Hematopoietic multipotent progenitor cell treated with erythropoietin and hydrocortisone succinate and interleukin-3 and kit ligand, for 6 days (in vitro differentiated cells): Measurements from ENCODE around the gene NFASC.
A peak's percentile ranks its signal among the peaks of the same experiment; 100 is the strongest.

Experiments used
- DNase-seq: peaks from one replicate; pipeline ENCODE4 v3.0.0-alpha.2; 2015

The NFASC gene

DNA sequence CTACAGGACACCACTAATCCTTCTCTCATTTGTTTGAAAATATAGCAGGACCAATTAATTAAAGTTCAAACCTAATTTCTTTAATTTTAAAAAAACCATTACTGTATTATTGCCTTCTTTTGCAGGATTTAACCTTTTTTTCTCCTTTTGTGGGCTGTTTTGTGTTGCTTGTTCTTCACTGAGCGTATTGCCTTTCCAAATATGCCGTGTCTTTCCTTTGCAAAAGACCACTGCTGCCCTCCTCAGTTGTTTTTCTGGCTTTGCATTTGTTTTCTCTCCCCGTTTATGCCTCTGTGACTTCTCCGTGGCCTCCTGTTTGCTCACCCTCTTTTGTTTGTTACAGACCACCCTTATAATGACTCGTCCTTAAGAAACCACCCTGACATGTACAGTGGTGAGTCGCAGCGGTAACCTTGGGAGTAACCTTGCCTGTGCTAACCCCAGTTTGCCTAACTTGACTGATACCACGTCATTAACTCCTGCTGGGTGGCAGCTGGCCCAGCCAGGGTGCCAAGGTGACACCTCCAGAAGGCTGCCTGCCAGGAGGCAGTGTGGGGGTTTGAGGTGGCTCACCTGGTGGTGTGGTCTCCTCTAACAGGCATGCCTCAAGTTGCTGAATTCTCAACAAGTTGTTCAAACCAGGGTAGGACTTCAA, 91.2 kb downstream of the NFASC start:
- DNase-seq: no peak

DNA sequence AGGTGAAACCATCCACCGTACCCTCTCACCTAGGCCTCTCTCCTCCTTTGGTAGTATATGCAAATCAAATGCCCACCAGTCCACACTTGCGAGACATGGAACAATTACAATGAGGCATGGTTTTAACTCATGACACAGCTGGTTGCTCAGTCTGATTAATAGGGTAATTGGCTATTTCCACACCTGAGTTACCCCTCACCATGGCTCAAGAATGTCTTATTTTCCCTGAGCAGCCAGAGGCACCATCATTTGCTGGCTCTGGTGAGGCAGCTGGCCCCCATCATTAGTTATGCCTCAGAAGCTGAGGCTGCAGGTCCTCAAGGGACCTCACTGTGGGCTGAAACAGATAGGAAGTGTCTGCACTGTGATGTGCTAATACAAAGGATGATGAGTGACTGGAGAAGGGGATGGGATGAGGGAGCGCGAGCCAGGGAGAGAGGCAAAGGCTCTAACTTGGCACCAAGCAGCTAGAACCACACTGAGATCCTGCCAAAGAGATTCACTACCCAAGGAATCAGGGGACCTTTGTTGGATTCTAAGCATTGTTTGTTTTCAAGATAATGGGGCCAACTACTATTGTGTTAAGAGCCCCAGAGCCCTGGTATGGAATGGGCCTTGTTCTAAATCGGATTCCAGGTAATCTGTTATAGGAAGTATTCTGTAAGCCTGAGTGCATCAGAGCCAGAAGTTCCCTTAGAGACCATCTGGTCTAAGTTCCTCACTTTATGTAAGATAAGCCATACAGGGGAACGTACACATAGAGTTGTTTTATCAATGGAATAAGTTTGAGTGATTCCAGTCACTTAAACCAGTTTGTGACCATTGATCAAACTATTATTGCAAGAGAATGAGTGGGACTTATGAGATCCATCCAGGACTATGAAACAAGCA, 92.3 kb downstream of the NFASC start:
- no peak for DNase-seq

DNA sequence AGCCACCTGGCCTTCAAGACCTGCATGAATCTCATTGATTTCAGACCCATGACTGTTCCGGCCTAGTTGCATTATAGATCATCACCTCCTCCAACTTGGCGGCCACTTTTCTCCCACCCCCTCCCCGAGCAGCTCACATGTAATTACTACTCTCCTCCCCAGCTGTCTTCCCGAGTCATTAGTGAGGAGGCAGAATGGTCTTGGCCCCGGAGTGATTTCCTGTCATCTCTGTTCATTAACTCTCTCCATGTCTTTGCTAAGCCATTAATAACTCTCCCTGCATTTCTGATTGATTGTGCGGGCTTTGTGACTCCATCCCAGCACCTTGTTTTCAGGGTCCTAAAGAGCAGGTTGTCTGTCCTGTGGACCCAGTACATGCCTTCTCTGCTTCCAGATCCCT, 96.8 kb downstream of the NFASC start:
- DNase-seq: no peak

DNA sequence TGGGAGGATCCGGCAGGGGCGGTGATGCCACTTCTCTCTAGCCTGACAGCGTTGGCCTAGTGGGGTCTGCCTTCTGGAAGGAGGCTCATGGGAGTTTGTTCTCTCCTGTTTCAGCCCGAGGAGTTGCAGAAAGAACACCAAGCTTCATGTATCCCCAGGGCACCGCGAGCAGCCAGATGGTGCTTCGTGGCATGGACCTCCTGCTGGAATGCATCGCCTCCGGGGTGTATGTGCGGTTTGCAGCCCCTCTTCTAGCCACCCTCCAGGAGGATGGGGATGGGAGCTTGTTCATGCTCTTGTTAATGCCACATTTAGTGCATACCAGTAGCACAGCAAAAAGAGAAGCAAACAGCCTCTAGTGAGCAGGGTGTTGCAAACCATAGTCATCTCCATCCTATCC, 97.5 kb downstream of the NFASC start:
- no peak for DNase-seq

DNA sequence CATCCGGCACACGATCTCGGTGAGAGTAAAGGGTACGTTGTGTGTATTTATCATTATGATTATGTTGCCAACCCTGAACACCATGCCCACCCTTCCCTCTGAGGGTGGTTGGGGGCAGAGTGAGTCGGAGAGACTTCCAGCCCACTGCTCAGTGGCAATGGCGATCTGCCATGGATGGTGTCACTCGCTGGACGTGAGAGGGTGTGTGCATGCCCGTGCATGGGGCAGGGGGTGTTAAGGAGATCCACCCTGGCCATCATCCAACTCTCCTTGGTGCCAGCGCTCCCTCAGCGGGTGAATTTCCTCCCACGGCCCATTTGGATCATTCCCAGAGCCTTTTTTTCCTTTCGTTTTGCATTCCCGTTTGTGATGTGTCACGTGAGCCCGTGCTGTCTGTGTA, 98.3 kb downstream of the NFASC start:
- DNase-seq: no peak

DNA sequence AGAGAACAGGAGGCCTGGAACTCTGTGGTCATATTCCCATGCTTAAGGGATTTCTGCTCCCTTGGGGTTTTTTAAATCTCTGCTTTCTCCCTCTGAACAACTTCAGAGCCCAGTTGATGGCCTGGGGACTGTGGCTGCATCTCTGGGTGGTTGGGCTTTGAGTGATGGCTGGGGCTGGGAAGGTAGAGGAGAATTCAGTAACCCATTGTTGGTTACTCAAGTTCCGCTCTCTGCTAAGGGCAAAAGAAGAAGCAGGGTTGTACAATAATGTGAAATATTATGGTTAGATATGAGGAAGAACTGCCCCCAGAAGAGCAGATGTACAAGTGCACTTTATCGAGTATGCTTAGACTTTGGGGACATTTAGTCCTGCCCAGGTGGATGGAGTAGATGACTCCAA, 100.3 kb downstream of the NFASC start:
- no peak for DNase-seq

DNA sequence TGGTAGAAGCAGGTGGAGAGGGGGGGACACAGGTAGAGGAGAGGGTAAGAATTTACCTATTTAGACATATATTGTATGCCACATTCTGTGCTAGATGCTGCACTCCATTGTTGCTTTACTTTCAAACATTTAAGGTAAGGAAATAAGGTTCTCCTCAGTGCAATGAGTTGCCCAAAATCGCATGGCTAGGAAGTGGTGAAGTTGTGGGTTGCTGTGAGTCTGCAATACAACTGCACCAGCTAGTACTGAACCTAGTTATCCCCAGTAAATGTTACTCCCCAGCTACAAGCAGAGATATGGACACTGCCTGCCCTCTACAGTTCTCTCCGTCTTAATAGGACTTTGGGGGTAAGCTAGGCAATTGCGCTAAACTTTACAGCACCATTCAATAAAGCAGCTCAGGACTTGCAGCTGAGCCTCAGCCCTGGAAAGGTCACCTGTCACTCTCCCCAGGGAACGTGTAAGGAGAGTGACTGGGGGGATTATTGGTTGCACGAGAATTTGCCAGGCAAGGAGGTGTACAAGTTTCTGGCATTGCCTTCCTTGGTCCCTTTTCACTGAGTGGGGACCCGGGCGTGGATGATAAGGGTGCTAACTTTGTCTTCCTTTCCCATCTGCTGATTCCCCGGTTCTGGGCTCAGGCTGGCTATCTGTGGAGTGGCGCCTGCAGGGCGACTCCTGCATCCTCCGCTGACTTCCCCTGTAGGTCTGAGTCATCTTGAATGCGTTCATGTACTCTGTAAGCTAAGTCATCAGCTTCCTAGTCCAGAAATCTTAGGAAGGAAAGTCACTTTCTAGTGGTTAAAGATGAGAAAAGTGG, 101.1 kb downstream of the NFASC start:
- peak; percentile 73 for DNase-seq

DNA sequence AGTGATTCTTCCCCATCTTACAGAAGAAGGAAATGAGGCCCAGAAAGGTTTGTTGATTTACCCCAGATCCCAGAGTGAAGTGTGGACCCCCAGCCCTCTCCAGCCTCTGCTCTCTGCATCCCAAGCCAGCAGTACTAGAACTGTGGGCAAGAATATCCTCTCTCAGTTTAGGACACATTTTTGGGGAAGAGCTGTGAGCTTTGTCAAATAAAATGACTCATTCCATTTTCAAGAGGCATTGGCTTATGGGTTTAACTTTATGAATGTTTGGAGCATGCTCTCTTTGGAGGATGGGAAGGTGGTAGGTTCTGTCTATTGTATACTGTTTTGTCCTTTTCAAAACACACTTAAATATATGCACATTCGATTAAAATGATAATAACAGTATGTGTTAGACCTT, 101.8 kb downstream of the NFASC start:
- DNase-seq: no peak

DNA sequence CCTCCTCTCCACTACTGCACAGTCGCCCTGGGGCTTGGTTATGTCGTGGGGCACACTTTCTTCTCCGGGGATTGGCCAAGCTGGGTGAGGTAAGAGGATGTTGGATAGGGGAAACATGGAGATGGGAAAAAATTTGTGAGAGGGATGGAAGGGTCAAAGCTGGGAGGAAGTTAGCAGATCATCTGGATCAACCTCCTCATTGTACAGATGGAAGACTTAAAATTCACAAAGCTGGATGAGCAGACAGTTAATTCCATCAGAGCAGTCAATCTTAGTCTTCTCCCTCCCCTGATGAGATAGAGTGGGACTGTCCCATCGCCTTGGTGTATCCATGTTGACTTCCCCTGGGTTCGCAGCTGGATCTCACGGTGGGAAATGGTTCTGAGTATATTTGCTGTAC, 102.8 kb downstream of the NFASC start:
- no peak for DNase-seq

DNA sequence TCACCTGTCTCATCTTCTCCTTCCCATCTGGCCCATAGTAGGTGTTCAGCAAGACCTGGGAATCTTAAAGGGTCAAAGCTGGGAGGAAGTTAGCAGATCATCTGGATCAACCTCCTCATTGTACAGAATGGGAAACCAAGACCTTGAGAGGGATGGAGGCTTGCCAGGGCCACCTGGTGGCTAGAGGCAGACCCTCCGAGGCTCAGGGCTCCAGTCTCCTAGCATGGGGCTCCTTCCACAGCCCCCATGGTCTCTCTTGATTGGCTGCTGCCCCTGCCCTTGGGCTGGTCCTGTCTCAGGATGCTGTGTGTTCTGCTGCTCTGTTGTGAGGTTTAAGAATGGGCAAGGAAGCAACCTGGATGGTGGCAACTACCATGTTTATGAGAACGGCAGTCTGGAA, 103.7 kb downstream of the NFASC start:
- DNase-seq: no peak

DNA sequence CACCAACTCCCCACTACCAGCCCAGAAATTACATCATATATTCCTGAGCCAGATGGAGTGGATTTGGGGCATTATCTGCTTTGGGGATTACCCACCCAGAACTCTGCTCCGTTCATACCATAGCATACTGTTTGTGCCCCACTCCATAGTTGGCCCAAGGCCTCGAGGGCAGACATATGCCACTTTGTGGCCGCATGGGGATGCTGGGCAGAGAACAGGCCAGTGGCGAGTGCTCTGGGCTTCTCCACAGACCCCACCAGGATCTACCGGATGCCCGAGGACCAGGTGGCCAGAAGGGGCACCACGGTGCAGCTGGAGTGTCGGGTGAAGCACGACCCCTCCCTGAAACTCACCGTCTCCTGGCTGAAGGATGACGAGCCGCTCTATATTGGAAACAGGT, 104.4 kb downstream of the NFASC start:
- no peak for DNase-seq

DNA sequence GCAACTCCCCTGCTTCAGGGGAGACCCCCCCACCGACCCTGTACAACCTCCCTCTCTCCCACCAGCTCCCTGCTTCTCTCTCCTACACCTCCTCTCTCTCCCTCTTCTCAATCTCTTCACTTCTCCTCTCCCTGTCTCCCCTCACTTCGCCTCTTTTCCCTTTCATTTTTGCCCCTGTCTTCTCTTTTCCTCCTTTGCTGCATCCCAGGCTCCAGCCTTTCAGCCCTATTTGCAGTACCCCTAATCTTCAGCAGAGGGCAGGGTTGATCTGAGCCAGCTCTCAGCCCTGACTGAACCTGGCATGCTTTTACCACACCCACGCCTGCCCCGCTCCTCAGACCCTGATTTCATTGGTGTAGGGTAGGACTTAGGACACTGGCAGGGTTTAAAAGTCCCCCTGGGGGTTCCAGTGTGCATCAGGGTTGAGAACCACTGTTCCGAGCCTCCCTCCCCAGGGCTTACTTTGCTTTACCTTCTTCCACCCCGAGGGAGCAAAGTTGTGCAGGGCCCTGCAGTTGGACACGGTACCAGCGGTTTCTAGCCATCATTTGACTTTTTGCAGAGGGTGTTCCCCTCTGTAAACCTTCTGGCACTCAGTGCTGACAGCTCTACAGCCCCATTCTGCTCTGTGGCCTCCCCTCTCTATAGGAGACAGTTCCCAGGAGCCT, 105.0 kb downstream of the NFASC start:
- peak; percentile 84 for DNase-seq

DNA sequence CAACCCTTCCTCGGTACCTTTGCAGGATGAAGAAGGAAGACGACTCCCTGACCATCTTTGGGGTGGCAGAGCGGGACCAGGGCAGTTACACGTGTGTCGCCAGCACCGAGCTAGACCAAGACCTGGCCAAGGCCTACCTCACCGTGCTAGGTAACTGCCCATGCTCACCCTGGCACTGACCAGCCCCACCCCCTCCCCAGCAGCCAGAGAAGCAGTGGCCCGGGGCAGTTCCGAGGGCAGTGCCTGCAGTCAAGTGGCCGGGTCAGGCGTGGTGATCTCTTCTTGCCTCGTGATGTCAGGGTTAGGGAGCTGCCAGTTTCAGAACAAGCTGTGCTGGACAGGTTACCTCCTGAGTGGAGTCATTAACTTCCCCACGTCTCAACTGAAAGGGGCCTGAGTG, 106.0 kb downstream of the NFASC start:
- DNase-seq: no peak

DNA sequence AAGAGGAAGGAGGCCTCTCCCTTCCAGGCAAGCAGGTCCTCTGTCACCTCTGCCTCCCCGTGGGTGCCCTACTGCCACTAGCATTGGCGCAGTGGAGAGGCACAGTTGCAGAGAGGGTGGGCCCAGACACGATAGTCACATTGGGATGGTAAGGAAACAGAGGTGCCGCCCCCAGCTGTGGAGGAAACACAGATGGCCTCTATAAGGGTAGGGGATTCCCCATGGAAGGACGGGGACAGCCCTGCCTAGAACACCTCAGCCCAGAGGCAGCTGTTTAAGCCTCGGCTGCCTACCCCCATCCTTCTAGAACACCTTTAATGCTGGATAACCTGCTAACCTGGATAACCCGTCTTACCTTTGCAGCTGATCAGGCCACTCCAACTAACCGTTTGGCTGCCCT, 106.7 kb downstream of the NFASC start:
- DNase-seq: no peak

DNA sequence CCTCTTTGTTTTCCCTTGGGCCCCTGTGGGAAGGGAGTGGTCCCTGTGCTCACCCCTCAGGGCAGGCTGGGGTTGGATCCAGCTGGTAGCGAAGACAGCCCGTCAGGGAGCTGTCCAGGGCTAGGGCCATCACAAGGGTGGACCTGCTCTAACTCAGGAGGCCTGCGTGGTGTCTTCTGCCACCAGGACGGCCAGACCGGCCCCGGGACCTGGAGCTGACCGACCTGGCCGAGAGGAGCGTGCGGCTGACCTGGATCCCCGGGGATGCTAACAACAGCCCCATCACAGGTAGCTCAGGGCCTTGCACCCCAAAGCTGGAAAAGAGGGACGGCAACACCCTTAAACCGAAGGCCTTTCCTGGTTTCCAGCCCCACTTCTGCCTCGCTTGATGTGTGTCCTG, 108.1 kb downstream of the NFASC start:
- DNase-seq: no peak

DNA sequence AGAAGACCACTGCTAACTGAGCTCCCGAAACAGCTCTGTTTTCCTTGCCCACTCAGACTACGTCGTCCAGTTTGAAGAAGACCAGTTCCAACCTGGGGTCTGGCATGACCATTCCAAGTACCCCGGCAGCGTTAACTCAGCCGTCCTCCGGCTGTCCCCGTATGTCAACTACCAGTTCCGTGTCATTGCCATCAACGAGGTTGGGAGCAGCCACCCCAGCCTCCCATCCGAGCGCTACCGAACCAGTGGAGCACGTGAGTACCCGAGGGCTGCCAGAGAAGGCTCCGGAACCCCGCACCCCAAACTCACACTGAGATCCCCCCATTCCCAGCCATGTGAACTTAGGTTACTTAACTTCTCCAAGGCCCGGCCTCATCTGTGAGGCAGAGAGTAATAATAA, 108.6 kb downstream of the NFASC start:
- no peak for DNase-seq

DNA sequence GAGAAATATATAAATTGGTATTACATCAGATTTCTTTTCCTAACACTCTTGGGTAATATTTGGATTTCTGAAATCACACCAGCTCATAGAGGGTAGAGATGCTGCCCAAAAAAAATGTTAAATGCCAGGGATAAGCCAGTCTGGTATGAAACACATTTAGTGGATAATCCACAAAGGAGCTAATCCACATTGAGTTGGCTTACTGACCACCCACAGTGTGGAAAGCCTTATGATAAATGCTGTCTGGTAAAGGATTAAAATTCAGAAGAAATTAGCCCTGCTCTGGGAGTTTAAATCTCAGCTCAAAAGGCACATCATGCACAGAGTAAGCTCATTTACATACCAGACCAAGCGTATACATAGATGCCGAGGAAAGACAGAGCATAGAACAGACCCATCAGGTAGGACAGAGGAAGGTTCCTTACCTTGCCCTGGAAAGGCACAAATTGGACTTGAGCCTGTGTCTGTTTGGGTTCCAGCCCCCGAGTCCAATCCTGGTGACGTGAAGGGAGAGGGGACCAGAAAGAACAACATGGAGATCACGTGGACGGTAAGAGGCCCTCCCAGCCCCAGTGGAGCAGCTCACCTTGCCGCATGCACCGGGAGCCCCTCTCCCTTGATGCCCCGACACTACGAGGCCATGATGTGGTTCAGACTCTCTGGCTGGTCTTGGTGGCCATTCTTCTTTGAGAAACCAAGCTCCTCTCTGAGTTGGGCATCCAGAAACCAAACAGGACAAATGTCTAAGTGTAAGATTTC, 109.4 kb downstream of the NFASC start:
- no peak for DNase-seq

DNA sequence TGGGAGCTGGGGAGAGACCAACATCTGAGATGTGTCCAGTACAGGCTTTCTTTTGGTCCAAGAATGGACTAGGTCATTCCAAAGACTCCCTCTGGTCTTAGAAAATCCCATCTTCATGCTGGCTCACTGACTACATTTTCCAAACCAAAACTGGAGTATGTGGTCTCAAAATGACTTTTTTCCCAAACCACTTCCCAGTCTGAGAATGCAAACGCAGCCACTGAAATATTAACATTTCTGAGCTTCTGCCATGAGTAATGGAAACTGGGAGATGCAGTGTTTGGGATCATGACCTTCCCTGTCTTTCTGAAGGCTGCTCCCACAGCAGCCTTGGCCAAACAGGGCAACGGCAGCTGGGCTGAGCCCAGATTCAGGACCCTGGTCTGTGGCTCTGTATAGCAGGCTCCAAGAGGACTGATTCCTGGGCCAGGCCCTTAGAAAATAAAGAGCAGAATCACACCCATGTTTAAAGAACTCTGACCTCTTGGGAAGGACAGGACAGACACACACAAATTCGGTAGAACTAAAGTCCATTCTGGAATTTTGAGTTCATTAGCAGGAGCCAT, 110.3 kb downstream of the NFASC start:
- no peak for DNase-seq

DNA sequence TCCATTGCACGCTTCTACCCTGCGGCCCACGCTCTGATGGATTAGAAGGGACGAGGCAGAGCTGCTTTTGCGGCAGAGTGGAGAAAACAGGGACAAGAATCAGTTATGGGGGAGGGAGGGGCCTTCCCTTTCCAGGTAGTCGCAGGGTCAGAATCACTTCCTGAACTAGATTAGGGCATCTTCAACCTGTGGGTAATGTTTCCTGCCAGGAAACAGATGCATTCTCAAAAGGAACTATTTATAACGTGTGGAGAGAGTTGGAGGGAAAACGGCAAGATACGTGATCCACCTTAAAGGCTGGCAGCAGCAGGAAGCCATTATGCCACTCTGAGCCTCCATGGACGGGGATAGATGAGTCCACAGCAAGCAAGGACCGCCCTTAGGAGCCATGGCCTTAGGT, 112.5 kb downstream of the NFASC start:
- peak; percentile 32 for DNase-seq

DNA sequence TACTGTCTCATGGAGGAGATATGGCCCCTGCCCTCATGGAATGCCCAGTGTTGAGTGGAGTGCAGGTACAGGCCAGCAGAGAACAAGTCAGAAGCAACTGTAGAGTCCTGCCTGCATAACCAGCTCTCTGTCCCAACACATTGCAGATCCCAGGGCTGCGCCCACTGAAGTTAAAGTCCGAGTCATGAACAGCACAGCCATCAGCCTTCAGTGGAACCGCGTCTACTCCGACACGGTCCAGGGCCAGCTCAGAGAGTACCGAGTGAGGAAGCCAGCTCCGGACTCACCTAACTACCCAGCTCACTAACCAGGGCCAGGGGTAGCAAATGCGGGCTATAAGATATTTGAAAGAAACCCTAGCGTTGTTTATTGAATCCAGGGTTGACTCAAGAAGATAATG, 113.2 kb downstream of the NFASC start:
- DNase-seq: peak; percentile 26

DNA sequence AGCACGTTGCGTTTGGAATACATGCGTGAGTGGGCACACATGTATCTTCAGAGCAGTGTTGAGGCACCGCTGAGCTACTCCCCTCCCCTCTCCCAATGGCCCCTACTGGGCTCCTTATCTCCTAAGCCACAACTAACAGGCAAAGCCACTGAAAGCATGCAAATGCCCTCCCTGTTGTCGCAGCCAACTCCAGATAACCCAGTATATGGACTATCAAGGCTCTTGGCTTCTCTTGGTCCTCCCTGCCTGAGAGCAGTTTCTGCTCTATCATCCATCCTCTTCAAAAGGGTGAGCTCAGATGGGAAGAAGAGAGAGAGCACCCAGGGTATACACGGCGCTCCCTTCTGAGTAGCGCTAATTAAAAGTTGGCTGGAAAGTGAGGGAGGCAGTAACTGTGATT, 113.8 kb downstream of the NFASC start:
- DNase-seq: peak; percentile 96

DNA sequence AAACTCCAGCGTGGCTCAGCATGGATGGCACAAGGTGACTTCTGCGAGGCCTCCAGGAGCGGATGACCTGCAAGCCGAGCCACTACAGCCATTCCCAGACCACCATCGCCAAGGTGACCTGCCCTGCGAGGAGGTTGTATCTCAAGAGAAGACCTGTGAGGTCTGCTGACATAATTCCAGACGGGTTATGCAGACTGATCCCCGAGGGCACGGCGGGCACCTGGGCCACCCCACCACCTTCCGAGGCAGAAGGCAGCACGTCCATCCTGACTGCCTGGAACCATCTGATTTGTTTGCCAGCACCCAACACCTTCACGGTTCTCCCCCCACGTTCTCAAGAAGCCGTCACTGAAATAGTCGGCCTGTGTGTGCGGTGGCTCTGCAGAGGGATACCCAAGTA, 115.5 kb downstream of the NFASC start:
- DNase-seq: no peak
